Body of pancreas (tissue), 4 donors: ENCODE results near the gene NOLC1.

Experiments used
- CTCF ChIP-seq, 7 experiments: fragments of 450-650 bp in 4 of 7; fragments of 200-600 bp in 3 of 7; sonication (generic) in 3 of 7; IDR thresholded peaks; one replicate each; pipeline ENCODE4 v1.5.1; 2016 to 2019; ENCODE audit warnings: antibody characterized with exemption in 7 of 7
- POLR2A ChIP-seq, 3 donors: fragments of 450-650 bp; IDR thresholded peaks; one replicate each; pipeline ENCODE4 v1.6.1; 2016; ENCODE audit warnings: antibody characterized with exemption in 3 of 3, mild to moderate bottlenecking in 2 of 3

GRCh38 chr10:102202386-102202785 is 50.2 kb downstream of the NOLC1 start:
- TF ChIP-seq POLR2A (IDR thresholded peaks at IDR 0.05) (no peak), CTCF (IDR thresholded peaks at IDR 0.05) (no peak)
